Fibroblast of the conjunctiva (primary cell): ENCODE results near the gene BFSP1.
A peak's percentile ranks its signal among the peaks of the same experiment; 100 is the strongest.

ENCODE experiments used
- DNase-seq: peaks from one replicate; pipeline ENCODE4 v3.0.0-alpha.2; 2010; ENCODE audit warnings: low read depth

The BFSP1 gene

DNA sequence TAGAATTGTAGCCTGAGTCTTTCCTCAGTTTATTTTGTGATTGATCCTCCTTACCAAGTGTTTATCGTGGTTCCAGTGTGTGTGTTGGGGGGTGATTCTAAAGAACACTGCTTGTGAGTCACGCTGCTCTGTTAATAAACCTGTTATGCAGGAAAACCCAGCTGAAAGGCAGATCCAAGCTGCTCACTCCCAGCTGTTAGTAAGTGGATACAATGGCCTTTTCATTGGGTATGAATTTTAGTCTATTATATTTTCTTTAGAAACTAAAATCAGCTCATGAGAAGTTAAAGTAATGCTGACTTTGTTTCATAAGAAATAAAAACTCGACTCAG, 26.5 kb upstream of the BFSP1 start:
- DNase-seq, result no peak

DNA sequence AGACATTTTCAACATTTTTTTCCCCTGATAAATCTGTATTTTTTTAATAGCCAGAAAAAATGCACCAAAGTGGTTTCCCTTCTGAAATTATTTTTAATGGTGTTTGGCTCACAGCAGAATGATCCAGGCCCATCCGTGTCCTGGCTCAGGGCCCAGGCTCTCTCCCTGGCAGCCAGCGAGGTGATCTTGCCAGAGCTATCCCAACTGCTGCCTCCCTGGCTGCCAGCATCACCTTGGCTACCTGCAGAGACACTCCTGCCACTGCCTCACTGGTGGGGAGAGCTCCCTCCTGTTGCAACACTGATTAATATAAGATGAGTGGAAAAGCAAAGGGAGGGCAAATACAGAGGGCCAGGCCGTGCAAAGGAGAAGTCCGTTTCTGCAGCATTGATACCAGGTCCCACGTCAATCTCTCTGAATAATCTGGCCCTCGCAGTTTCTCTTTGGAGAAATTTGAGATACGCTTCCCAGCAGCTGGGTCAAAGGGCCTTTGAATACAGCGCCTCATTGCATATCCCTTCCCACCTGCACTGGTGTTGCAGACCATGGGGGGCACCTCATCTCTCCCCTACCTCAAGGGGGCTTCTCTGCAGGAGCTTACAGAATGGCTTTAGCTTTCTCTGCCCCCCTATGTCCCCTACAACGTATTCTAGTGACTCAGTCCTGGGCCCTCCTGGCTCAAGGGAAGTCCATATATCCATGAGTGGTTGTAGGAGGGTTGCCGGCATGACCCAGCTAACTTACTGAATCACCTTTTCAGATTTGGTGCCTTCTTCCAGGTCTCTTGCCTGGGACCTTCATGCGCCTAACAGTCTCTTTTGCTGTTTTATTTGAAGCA, 25.9 kb upstream of the BFSP1 start:
- DNase-seq, result no peak

DNA sequence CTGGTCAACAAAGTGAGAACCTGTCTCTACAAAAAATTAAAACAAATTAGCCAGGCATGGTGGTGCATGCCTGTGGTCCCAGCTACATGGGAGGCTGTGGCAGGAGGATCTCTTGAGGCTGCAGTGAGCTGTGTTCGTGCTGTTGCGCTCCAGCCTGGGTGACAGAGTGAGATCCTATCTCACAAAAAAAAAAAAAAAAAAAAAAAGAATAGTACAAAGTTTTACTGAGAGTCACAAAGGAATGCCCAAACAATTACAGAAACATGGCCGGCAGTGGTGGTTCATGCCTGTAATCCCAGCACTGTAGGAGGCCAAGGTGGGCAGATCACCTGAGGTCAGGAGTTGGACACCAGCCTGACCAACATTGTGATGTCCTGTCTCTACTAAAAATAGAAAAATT, 23.9 kb upstream of the BFSP1 start:
- no peak for DNase-seq

DNA sequence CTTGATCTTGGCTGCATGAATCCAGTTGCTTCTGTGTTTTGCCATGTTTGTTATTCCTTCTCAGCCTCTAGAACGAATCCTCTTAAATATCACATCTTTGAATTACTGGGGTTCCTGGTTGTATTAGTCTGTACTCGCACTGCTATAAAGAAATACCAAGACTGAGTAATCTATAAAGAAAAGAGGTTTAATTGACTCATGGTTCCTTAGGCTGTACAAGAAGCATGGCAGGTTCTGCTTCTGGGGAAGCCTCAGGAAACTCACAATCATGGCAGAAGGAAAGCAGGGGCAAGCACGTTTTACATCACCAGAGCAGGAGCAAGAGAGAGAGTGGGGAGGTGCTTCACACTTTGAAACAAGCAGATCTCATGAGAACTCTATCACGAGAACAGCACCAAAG, 18.0 kb upstream of the BFSP1 start:
- DNase-seq, result no peak

DNA sequence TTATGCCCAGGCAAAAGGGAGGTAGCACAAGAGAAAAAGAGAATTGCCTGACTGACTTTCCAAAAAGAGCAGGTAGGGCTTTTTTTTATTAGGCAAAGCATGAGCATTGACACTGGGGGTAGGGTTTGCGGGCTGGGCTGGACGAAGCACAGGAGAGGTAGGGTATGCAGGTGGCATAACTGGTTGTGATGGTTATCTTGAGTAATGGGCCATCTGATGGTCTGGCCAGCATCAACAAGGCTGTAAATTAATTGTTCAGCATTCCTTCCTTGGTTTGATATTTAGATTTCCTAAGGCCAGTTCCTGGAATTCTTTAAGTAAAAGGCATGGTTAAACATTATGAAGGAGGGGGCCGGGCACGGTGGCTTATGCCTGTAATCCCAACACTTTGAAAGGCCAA, 13.9 kb upstream of the BFSP1 start:
- DNase-seq, result no peak

DNA sequence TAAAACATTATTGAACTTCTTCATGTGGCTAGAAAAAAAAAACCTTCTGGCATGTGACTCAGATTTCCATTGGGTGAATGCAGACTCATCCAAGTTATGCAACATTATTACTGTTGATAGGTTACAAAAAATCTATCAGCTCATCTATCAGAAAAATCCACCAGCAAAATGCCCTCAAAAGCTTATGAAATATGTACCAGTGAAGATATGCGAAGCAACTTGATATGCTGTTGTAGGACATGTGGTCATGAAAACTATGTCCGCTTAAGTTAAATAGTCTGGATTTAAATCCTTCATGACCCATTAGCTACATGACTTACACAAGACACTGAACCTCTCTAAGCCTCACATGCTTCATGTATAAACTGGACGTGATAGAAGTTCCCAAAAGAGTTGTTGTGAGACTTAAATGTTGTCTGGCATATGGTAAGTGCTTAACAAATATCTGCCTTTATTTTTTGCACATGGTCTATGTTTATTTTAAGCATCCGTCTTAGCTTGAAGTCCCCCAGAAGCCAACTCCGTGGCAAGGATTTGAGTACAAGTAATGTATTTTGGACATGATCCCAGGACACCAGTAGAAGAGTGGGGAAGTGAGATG, 12.5 kb upstream of the BFSP1 start:
- DNase-seq, result peak; percentile 67

DNA sequence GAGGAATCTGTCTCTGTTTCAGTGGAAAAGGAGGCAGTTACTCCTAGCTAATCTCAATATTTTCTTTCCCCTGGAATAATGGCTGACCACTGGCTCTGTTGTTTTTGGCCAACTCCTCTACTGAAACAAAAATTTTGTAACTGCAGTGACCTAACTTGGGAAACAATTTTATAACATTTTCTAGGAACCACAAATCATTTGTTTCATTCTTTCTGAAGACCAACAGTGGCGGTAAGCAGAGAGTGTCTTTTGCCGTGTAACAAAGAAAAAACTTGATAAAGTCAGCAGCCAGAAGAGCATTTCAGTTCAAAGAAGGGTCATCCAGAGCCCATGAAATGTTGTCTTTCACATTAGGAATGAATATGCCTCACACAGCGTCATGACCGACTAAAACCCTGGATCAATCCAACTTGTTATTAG, 11.8 kb upstream of the BFSP1 start:
- DNase-seq, result peak; percentile 32

DNA sequence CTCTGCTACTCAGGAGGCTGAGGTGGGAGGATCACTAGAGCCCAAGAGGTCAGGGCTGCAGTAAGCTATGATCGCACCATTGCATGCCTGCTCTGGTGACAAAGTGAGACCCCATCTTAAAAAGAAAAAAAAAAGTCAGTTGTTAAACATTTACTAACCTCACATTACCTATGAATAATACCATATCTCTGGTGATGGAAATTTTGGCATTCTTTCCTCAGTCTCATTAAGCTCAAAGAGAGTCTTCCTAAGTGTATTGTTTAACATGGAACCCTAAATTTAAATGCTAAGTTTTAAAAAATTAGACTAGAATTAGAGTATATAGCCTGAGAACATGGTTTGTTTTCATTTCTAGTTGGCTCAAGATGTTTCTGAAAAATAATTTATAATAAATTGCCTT, 11.3 kb upstream of the BFSP1 start:
- DNase-seq, result no peak

DNA sequence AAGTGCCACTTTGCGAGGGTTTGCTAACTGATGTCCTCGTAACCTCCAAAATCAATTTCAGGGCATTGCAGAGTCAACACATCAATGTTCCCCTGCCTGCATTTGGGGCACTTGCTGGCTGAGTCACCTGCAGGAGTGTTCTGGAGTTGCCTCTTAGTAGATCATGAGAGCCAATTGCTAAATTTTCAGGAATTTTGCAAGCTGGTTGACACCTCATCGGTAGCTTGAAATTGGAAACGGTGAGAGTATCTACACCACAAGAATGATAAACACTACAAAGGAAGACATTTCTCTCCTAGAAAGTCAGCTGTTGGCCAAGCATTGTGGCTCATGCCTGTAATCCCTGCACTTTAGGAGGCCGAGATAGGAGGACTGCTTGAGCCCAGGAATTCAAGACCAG, 10.8 kb upstream of the BFSP1 start:
- no peak for DNase-seq

DNA sequence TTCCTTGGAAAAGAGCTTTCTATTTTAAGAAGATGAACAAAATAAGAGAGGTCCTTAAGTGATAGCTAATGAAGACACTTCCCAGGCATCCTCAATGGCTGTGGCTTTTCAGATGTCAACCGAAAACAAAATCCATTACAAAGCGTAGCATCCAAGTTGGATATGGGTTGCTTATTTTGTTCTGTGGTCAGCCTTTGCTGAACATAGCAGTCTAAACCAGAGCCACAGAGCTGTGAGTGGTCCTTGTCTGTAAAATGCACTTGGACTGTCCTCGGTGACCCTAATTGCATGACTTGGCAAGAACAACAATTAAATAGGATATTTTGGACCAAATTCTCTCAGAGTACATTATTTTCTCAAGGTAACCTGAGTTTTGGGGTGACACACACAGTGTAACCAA, 10.4 kb upstream of the BFSP1 start:
- no peak for DNase-seq

DNA sequence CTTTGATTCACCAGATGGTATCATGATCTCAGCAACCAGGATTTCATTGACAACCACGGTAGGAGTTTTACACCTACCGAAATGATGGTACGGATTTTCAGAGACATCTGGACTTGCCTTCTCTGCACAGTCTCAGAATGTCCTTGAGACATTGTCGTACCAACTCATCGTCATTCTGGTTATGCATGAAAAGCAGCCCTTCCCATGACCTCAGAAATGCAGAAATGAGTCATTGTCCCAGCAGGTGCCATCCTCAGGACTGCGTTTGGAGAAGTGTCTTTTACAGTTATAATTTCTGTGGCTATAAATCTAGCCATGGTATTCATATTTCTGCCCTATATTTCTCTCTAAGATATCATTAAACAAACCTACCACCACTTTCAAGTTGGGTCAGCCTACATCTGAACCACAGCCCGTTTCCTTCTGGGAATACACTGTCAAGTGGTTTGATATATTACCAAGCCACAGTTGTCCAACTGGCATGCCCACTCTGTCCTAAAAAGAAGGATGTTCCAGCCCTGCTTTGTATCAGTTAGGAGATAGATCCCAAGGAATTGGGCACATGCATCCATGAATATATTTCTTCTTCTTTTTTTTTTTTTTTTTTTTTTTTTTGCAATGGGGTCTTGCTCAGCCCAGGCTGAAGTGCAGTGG, 7.5 kb upstream of the BFSP1 start:
- DNase-seq, result no peak

DNA sequence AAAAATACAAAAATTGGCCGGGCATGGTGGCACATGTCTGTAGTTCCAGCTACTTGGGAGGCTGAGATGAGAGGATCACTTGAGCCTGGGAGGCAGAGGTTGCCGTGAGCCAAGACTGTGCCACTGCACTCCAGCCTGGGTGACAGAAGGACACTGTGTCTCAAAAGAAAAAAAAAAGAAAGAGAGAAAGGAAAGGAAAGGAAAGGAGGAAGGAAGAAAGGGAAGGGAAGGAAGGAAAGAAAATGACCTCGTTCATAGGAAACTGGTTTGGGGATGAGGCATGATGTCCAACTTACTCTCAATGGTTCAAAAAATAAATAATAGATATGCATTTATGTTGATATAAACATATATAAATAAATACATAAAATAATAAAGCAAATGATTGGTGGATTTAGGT, 6.8 kb upstream of the BFSP1 start:
- no peak for DNase-seq

DNA sequence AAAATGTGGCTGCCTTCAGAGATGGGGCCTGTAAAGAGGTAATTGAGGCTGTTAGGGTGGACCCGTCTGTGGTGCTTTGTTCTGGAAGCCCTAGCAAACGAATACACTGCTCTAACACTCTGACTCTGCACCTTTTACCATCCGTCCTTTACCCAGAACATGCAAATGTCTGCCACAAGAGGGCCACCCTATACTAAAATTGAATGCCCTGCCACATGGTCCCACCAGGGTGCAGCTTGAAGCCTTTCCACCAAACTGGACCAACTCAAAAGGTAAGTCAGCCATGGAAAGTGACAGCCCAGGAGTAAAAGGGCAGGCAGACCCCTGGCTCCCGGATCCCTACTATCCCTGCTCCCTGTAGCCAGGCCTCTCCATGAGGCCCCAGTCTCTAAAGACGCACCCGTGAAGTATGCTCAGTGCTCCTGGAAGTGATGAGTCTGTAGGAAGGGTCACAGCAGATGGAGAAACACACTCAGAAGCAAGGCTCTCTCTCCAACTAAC, 5.8 kb upstream of the BFSP1 start:
- DNase-seq, result peak; percentile 63

DNA sequence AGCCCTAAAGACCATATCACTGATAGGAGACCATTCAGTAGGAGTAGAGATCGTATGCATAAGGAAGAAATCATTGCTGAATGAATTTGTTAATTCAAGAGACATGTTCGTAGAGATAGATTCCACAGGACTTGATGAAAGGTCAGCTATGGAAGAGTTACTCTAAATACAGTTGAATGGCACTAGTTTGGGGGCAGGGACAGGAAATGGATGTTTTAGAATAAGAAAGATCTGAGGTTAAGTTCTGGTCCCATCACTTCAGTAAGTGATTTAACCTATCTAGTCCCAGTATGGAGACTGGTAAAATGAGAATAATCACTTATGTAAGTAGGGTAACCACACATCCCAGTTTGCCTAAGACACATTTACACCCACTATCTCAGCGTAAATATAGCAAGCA, 2.9 kb upstream of the BFSP1 start:
- DNase-seq, result no peak

DNA sequence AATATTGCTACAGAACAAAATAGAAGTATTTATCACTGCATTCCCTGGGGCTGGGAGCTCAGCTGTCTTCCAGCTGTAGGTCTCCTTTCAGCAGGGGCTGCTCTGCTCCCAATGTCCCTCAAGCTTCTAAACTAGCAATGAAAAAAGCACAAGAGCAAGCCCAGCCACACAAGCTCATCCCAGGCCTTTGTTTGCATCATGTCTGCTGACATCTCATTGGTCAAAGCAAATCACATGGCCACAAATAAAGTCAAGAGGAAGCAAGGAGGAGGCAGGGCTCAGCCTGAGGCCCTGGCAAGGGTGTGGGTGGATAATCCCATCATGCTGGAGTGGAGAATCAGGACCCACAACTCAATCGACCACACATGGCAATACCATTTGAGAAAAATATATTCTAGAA, 2.2 kb upstream of the BFSP1 start:
- DNase-seq, result peak; percentile 40

DNA sequence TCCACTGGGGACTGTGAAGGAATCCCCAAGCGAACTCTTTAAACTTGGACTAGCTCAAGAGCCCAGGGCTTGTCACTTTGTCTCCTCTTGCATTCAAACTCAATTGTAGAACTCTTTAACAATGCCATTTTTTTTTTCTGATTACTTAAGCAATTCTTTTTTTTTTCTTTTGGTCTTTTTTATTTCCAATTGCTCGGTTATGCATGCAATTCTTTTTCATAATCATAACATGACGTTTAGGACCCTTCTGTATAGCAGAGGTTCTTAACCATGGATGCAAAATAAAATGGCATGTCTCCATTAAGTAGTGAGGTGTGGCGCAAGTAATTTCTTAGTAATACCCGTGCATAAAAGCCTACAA, 466 bp upstream of the BFSP1 start:
- DNase-seq, result no peak

DNA sequence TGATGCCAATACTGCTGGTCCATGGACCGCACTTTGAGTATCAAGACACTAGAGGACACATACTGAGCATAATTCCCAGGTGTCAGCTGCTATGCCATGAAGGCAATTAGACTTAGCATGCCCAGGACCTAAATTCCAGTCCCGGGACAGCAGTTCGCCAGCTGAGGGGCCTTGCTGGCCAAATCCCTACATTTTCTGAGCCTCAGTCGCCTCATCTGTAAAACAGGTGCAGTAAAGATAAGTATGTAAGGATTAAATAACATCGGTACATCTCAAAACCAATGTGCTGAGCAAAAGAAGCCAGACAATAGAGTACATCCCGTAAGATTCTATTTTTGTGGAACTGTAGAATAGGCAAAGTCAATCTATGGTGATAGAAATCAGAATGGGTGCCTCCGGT, 1.0 kb downstream of the BFSP1 start:
- DNase-seq, result no peak

DNA sequence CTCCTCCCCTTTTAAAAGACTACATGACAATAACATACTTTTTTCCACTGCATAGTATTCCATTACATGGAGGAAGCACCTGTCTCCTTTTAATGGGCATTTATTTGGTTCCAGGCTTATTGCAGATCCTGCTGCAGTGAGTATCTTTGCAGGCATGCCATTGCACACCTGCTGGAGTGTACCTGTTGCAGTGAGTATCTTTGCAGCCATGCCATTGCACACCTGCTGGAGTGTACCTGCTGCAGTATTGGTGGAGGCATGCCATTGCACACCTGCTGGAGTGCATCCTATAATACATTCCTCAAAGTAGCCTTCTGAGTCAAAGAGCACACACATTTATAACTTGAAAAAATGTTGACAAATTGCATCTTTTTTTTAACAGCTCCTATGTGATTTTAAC, 1.6 kb downstream of the BFSP1 start:
- DNase-seq, result no peak

DNA sequence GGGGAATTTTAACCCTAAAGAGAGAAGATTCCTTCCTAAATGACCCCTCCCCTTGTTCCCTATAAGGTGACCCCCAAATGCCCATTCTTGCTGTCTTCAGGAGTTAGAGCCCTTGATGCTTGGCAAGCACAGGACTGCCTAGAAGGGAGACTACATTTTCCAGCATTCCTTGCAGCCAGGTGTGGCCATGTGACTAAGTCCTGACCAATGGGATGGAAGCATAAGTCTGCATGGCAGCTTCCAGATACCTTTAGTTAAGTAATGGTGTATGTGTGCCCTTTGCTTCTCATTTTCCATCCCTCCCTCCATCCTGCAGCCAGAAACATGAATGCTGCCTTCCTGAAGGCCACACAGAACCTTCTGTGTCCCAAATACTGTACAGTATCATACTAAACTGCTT, 5.5 kb downstream of the BFSP1 start:
- DNase-seq, result no peak

DNA sequence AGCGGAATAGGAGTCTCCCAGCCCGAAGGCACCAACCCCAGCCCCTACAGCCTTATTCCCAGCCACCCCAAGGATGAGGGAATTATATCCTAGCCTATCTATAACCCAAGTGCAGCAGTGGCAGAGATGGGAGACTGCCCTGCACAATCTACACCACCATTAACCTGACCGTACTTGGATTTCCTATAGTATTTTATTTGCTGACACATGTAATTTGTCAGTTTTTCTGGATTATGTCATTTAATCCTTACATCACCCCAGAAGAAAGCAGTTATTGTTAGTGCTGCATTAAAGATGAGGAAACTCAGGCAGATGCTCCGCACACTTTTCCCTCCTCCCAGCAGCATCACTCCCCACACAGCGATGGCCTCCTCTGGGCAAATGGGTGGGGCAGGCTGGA, 6.0 kb downstream of the BFSP1 start:
- no peak for DNase-seq

DNA sequence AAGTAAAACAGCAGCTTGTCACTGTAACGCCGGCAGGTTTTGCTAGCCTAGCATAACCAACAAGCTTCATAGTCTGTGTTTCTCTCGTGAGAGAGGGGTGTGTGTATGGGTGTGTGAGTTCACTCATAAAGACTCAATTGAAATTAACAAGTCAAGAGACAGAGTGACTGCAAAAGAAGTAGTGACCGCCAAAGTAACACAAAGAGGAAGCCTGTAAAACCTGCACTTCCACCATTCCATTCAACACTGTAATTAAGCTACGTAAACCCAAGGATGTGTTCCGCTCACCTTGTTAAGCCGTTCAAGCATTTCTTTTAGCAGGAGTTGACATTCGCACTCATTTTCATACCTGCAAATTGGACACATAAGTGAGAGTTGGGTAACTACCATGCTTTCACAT, 6.6 kb downstream of the BFSP1 start:
- DNase-seq, result no peak

DNA sequence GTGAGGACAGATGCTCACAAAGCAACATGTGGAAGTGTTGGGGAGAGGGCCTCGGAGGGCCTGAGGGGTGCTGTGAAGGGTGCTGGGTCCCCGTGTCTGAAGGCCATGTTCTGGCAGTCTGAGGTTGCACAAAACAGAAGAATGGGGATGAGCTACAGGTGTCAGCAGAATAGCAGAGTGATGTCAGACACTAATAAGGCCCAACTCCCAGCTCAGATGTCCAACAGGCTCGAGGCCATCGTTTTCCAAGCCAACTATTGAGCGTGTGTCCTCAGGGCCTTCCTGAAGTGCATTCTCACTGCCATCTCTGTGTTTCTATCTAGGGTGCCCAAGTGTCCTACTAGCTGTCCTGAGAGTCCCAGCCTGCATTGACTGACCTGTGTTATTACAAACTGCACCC, 7.9 kb downstream of the BFSP1 start:
- no peak for DNase-seq

DNA sequence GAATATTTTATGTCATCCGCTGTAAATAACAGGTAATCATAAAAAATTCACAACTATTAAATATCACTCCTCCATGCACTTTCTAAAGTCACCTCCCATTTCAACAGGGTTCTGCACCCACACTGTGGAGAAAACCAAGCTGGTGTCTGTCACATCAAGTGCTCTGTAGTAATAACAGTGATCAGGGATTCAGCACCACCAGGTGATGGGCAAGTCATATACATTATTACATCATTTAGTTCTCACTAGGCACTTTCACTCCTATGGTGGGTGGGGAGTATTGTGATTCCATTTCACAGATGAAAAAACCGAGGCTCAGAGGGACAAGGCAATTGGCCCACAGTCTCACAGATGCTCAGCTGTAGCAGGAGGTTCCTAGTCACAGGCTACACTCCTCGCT, 8.7 kb downstream of the BFSP1 start:
- no peak for DNase-seq

DNA sequence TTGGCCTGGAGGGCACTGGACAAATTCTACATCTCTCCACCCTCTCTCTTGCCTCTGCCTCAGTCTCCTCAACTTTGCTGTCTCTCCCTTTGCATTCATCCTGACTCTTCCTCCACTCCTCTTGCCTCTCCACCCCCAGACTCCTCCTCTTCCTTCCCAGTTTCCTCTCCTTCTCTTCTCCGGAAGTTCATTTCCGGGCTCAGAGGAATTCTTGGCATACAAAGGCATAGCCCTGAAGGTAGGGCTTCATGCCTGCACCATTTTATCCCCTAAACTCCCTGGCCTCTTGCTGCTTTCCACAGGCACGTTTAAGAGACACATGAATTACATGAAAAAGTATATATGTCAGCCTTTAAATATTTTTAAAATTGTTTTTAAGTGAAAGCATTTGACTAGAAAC, 10.6 kb downstream of the BFSP1 start:
- DNase-seq, result no peak
